ENCODE measurements around the gene MTAP. TPM values are rescaled to one million over a fixed set of nuclear protein-coding genes. Genes with fewer than 3 reads are reported as not detected.

Gene MTAP
- total and polyA plus RNA-seq, 9 of the 15 experiments (the other 6 are each of a cell fraction or from before 2014, with no cell fraction given) = 0.07 TPM; not detected in 8

- Histone ChIP-seq H3K27ac (ENCODE audit: extremely low read depth, low read depth, low read length) (no peak overlapping the region), H4K20me1 (replicated peaks; ENCODE audit: control insufficient read depth, insufficient read depth, low read length) (no peaks in the 10 kb centered on the region), H3K9me1 (ENCODE audit: control insufficient read depth, insufficient read depth, low read length) (no peaks in the 10 kb centered on the region), H3K27me3 (ENCODE audit: control insufficient read depth in 2 of 2, insufficient read depth in 2 of 2, low read length in 2 of 2) (no peaks in the 10 kb centered on the region), H3K4me2 (ENCODE audit: insufficient read depth, low read length) (no peak overlapping the region), H3K79me2 (ENCODE audit: control insufficient read depth, insufficient read depth, low read length) (no peaks in the 10 kb centered on the region), H3K9me3 (replicated peaks; ENCODE audit: control insufficient read depth, insufficient read depth, low read depth, low read length) (no peaks in the 10 kb centered on the region), H3K4me3 (no peak overlapping the region), H3K4me1 (replicated peaks in 1 of 2; ENCODE audit: control insufficient read depth in 2 of 2, insufficient read depth in 2 of 2, low read length in 2 of 2) (no peaks in the 10 kb centered on the region), H3K36me3 (ENCODE audit: control insufficient read depth, insufficient read depth, low read length) (no peaks in the 10 kb centered on the region), H2AFZ (ENCODE audit: low read depth, low read length) (no peak overlapping the region), H3K9ac (ENCODE audit: insufficient read depth in 1 of 2, low read depth in 2 of 2, low read length in 2 of 2) (no peak overlapping the region)
- TF ChIP-seq BDP1 (IDR thresholded peaks at IDR 0.05; ENCODE audit: insufficient read depth, insufficient read length) (no peak), NEUROD1 (IDR thresholded peaks at IDR 0.05; ENCODE audit: borderline replicate concordance, low read depth, low read length, partially characterized antibody) (no peak), SMARCB1 (IDR thresholded peaks at IDR 0.05; ENCODE audit: insufficient read length, low read depth) (no peak), CBX3 (IDR thresholded peaks at IDR 0.05; ENCODE audit: borderline replicate concordance in 1 of 2, low read length in 2 of 2) (no peak), FOXA3 (CRISPR knock-in tag; conservative IDR thresholded peaks at IDR 0.05 in 1 of 2, IDR thresholded peaks at IDR 0.05 in 1 of 2) (no peak), ZNF3 (CRISPR knock-in tag; IDR thresholded peaks at IDR 0.05) (no peak), ZNF445 (CRISPR knock-in tag; IDR thresholded peaks at IDR 0.05; ENCODE audit: low read depth) (no peak), PYGO2 (tag; IDR thresholded peaks at IDR 0.05) (no peak)
- BruUV-seq (replicated peaks) = no TSS peak
- intact Hi-C loops (cut with micrococcal nuclease) = no loop called here
- ChIA-PET POLR2A (no interaction called here), CTCF (ENCODE audit: low intra/inter-chr PET ratio) (no interaction called here)
- WGBS (ENCODE audit: insufficient coverage, low coverage, missing lambda C conversion rate) = no CpG with 5 or more reads among the region's 6 CpGs
- no peak for ATAC-seq
- FAIRE-seq = no peak
- in situ Hi-C loops (cut with MboI) = no loop called here
- no peak for DNase-seq (ENCODE audit: extremely low read depth in 1 of 4, low spot score in 3 of 4)
Measured at GRCh38 chr9:21788752-21789151, 13.7 kb upstream of the MTAP start.
